ENCODE data around the gene PTPN1. TPM values are rescaled to one million over a fixed set of nuclear protein-coding genes. Genes with fewer than 3 reads are reported as not detected.

The PTPN1 gene
- total RNA-seq, 4 donors from 2014 or later = 21.8 to 46.8 (median 44.4) TPM

DNA sequence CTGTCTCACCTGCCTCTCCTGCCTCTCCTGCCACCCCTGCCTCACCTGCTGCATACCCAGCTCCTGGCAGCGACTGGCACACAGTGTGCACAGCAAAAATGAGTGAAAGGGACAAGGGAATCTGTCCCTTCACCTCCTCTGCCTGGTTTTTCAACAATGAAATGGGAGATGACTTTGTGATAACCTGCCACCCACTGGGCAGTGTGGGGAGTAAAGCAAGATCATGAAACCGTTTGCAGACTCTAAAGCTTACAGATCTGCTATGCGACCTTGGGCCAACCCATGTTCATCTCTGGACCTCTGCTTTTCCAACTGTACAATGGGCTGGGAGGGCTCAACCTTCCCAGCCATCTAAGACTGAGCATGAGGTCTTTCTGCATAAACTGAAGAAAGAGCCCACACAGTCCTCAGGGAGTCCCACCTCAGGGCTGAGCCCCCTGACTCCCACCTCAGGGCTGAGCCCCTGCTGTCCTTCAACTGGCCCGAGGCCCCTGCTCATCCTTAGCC, 100.1 kb downstream of the PTPN1 start:
- in situ Hi-C loops (cut with MboI; ENCODE audit: low sequenced_read_pairs in 4 of 4) = no loop called here
- H3K4me1 ChIP-seq = no peaks in the 10 kb centered on the region
- H3K36me3 ChIP-seq = no peaks in the 10 kb centered on the region
- no peak overlapping the region for H3K27ac ChIP-seq
- ATAC-seq = no peak
- intact Hi-C loops (cut with DNase I; ENCODE audit: low total_unique reads) = no loop called here
- H3K4me3 ChIP-seq = no peak overlapping the region
- no peaks in the 10 kb centered on the region for H3K9me3 ChIP-seq
- TF ChIP-seq, protein P1, sequence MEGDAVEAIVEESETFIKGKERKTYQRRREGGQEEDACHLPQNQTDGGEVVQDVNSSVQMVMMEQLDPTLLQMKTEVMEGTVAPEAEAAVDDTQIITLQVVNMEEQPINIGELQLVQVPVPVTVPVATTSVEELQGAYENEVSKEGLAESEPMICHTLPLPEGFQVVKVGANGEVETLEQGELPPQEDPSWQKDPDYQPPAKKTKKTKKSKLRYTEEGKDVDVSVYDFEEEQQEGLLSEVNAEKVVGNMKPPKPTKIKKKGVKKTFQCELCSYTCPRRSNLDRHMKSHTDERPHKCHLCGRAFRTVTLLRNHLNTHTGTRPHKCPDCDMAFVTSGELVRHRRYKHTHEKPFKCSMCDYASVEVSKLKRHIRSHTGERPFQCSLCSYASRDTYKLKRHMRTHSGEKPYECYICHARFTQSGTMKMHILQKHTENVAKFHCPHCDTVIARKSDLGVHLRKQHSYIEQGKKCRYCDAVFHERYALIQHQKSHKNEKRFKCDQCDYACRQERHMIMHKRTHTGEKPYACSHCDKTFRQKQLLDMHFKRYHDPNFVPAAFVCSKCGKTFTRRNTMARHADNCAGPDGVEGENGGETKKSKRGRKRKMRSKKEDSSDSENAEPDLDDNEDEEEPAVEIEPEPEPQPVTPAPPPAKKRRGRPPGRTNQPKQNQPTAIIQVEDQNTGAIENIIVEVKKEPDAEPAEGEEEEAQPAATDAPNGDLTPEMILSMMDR (IDR thresholded peaks at IDR 0.05 in 4 of 5, conservative IDR thresholded peaks at IDR 0.05 in 1 of 5) = no peak
- no peak for TF ChIP-seq POLR2A (IDR thresholded peaks at IDR 0.05)
- no peak for DNase-seq
- H3K27me3 ChIP-seq = no peaks in the 10 kb centered on the region

DNA sequence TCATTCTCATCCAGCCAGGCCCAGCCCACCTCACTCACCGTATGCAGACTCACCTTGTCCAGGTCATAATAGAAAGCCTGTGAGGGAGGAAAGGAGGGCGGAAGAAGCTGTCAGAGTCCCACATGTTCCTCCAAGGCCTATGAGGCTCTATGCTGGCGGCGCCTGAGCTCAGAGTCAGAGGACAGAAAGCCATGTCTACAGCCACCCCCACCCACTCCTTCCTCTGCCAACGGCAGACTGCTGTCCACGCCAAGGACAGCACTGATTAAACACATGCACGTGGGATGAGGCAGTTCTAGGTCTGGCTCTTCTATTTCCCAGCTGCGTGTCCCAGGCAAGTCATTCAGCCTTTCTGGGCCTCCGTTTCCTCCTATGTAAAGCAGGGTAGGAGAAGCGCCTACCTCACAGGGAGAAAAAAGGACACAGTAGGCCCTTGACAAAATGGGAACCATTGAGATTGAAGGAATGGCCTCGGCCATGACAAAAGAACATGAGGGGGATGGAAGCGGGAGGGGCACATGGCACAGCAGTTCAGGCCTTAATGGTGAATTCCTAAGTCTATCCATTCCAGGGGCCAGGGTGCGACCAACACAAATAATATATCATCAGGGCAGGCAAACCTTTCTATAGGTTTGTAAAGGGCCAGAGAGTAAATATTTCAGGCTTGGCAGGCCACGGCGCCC, 101.1 kb downstream of the PTPN1 start:
- no peaks in the 10 kb centered on the region for H3K36me3 ChIP-seq
- no peak for ATAC-seq
- no peak overlapping the region for H3K4me3 ChIP-seq
- H3K9me3 ChIP-seq = no peaks in the 10 kb centered on the region
- no peak overlapping the region for H3K27ac ChIP-seq
- no peaks in the 10 kb centered on the region for H3K4me1 ChIP-seq
- DNase-seq = no peak
- in situ Hi-C loops (cut with MboI; ENCODE audit: low sequenced_read_pairs in 4 of 4) (no loop called here), intact Hi-C loops (cut with DNase I; ENCODE audit: low total_unique reads) (no loop called here)
- TF ChIP-seq POLR2A (IDR thresholded peaks at IDR 0.05) = no peak
- TF ChIP-seq, protein P1 (IDR thresholded peaks at IDR 0.05 in 4 of 5, conservative IDR thresholded peaks at IDR 0.05 in 1 of 5) = no peak
- H3K27me3 ChIP-seq = no peaks in the 10 kb centered on the region

DNA sequence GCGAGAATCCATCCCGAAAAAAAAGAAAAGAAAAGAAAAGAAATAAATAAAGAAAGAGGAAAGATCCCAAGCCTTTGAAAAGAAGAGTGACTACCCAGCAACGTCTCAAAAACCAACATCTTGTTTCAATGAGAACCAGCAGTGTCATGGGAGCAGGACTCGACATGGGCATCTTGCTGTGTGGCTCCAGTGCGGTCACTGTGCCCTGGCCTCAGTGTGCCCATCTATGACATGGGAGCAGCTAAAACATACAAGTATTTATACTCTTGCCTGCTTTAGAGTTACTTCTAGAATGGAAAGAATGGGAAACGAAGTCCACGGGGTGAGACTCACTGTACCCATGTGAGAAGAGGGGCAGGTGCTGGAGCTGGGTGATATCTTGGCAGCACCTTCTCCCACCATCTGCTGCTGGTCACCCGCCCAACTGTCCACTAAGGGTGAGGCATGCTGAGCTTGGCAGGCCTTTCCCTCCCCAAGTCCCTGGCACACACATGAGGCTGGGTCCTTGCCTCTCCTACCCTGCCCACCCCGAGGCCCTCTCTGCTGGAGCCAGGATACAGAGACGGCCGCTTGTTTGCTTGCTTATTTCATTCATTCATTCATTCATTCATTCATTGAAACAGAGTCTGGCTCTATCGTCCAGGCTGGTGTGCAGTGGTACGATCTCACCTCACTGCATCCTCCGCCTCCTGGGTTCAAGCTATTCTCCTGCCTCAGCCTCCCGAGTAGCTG, 103.4 kb downstream of the PTPN1 start:
- Histone ChIP-seq H3K27ac (no peak overlapping the region), H3K4me1 (no peaks in the 10 kb centered on the region), H3K9me3 (no peaks in the 10 kb centered on the region), H3K36me3 (no peaks in the 10 kb centered on the region), H3K27me3 (no peaks in the 10 kb centered on the region), H3K4me3 (no peak overlapping the region)
- intact Hi-C loops (cut with DNase I; ENCODE audit: low total_unique reads) (no loop called here), in situ Hi-C loops (cut with MboI; ENCODE audit: low sequenced_read_pairs in 4 of 4) (no loop called here)
- TF ChIP-seq POLR2A (IDR thresholded peaks at IDR 0.05) = no peak
- TF ChIP-seq, protein P1 (IDR thresholded peaks at IDR 0.05 in 4 of 5, conservative IDR thresholded peaks at IDR 0.05 in 1 of 5) = no peak
- DNase-seq (no peak), ATAC-seq (no peak)

DNA sequence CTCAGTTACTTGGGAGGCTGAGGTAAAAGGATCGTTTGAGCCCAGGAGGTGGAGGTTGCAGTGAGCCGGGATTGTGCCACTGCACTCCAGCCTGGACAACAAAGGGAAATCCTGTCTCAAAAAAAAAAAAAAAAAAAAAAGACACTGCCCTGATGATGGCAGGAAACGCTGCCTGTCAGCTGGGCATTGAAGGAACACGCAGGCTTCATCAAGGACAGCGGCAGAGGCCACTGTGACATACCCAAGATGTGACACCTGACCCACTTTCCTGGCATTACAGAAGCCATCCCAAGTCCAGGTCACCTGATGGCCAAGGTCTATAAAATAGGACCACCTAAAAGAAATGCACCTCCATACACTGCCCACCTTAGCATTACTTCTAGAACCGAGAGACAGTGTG, 105.2 kb downstream of the PTPN1 start:
- DNase-seq = no peak
- no peak for ATAC-seq
- TF ChIP-seq POLR2A (IDR thresholded peaks at IDR 0.05) = no peak
- TF ChIP-seq, protein P1 (IDR thresholded peaks at IDR 0.05 in 4 of 5, conservative IDR thresholded peaks at IDR 0.05 in 1 of 5) = no peak
- Histone ChIP-seq H3K4me3 (no peak overlapping the region), H3K4me1 (no peaks in the 10 kb centered on the region), H3K9me3 (no peaks in the 10 kb centered on the region), H3K36me3 (no peaks in the 10 kb centered on the region), H3K27me3 (no peaks in the 10 kb centered on the region), H3K27ac (no peak overlapping the region)
- intact Hi-C loops (cut with DNase I; ENCODE audit: low total_unique reads) (no loop called here), in situ Hi-C loops (cut with MboI; ENCODE audit: low sequenced_read_pairs in 4 of 4) (no loop called here)

Data from gastrocnemius medialis (tissue), 4 donors.